ENCODE measurements around the gene KBTBD4. TPM values are rescaled to one million over a fixed set of nuclear protein-coding genes. Genes with fewer than 3 reads are reported as not detected.

Gene KBTBD4
- polyA plus RNA-seq, 3 donors from 2014 or later: 40.2 to 60.8 (median 49.1) TPM

GRCh38 chr11:47523490-47524225 is 55.1 kb downstream of the KBTBD4 start:
- Mint-ChIP-seq H3K27me3 (ENCODE audit: low read depth in 3 of 3) (peaks cover 0 to 3% (median 1%) of the 10 kb centered on the region in 3 donors), H3K27ac (peak overlapping the region; percentile 78 to 88 (median 83)), H3K4me3 (peak overlapping the region; percentile 30 to 58 (median 44)), H3K36me3 (no peaks in the 10 kb centered on the region), H3K4me1 (peaks cover 72 to 85% of the 10 kb centered on the region in 2 donors), H3K9me3 (no peaks in the 10 kb centered on the region)
- peak in 1 of 3 donors; percentile 14 for DNase-seq

Other genes with a start within 250 kb of the KBTBD4 start
- not detected for gene MYBPC3, start 226.3 kb downstream of the KBTBD4 start, polyA plus RNA-seq
- 1 to 10 TPM in 2 of 3 donors, under 1 TPM in 1; 0.95 to 3.6 (median 2.3) TPM for gene SPI1, start 200.4 kb downstream of the KBTBD4 start, polyA plus RNA-seq
- 10 to 100 TPM; 22.1 to 33.2 (median 27.7) TPM for gene SLC39A13, start 170.4 kb downstream of the KBTBD4 start, polyA plus RNA-seq
- 100 to 1,000 TPM; 157 to 207 (median 184) TPM for gene PSMC3, start 152.5 kb downstream of the KBTBD4 start, polyA plus RNA-seq
- not detected for gene RAPSN, start 129.8 kb downstream of the KBTBD4 start, polyA plus RNA-seq
- 10 to 100 TPM; 21.0 to 58.1 (median 35.5) TPM for gene CELF1, start 25.8 kb downstream of the KBTBD4 start, polyA plus RNA-seq
- 100 to 1,000 TPM in 1 of 3 donors, 10 to 100 TPM in 2; 62.2 to 117 (median 80.2) TPM for gene PTPMT1, start 13.4 kb downstream of the KBTBD4 start, polyA plus RNA-seq
- gene NDUFS3, start 104 bp upstream of the KBTBD4 start, polyA plus RNA-seq: 100 to 1,000 TPM; 108 to 157 (median 143) TPM
- gene FAM180B, start 7.7 kb upstream of the KBTBD4 start, polyA plus RNA-seq: not detected
- under 1 TPM in 1 of 3 donors, not detected in 2; 0.24 TPM for gene C1QTNF4, start 15.4 kb upstream of the KBTBD4 start, polyA plus RNA-seq
- gene MTCH2, start 63.6 kb upstream of the KBTBD4 start, polyA plus RNA-seq: 10 to 100 TPM; 66.9 to 86.2 (median 73.8) TPM
- 1 to 10 TPM; 1.1 to 4.3 (median 1.9) TPM for gene AGBL2, start 136.4 kb upstream of the KBTBD4 start, polyA plus RNA-seq
- 10 to 100 TPM; 12.6 to 35.9 (median 23.6) TPM for gene FNBP4, start 188.4 kb upstream of the KBTBD4 start, polyA plus RNA-seq

Measured in immature natural killer cell (primary cell).